Gastroesophageal sphincter (tissue), 4 donors: ENCODE results near the gene ZFYVE27. TPM values are rescaled to one million over a fixed set of nuclear protein-coding genes. Genes with fewer than 3 reads are reported as not detected.

Source experiments
- ATAC-seq: fragments of 150-250 bp; one replicate; pipeline ENCODE4 v1.9.1; 2016; ENCODE audit warnings: mild to moderate bottlenecking, moderate library complexity
- H3K27ac ChIP-seq, 4 donors: fragments of 200-600 bp; sonication (generic) in 3 of 4; 1 replicate in 3 of 4; 2 replicates in 1 of 4; pipeline ENCODE4 v1.5.1; 2016 to 2019
- H3K27me3 ChIP-seq: fragments of 200-600 bp; sonication (generic); one replicate; pipeline ENCODE4 v1.5.1; 2019
- H3K36me3 ChIP-seq, 2 donors: fragments of 200-600 bp; sonication (generic); one replicate each; pipeline ENCODE4 v1.5.1; 2019; ENCODE audit warnings: control low read depth in 1 of 2
- H3K4me1 ChIP-seq, 3 donors: fragments of 200-600 bp; sonication (generic); 1 replicate in 2 of 3; 2 replicates in 1 of 3; pipeline ENCODE4 v1.5.1; 2016 to 2019; ENCODE audit warnings: control low read depth in 2 of 3
- H3K4me3 ChIP-seq, 2 donors: fragments of 200-600 bp; sonication (generic); one replicate each; pipeline ENCODE4 v1.5.1; 2019; ENCODE audit warnings: mild to moderate bottlenecking in 1 of 2, moderate library complexity in 1 of 2
- H3K9me3 ChIP-seq, 3 donors: fragments of 200-600 bp; sonication (generic); one replicate each; pipeline ENCODE4 v1.5.1; 2017 to 2019; ENCODE audit warnings: control low read depth in 2 of 3
- CTCF ChIP-seq, 4 experiments: fragments of 200-600 bp in 2 of 4; fragments of 450-650 bp in 2 of 4; sonication (generic) in 1 of 4; IDR thresholded peaks; one replicate each; pipeline ENCODE4 v1.5.1; 2017 to 2019; ENCODE audit warnings: antibody characterized with exemption in 4 of 4, mild to moderate bottlenecking in 2 of 4, moderate library complexity in 2 of 4
- EP300 ChIP-seq: sonication (generic); formaldehyde crosslinking; IDR thresholded peaks from one replicate; pipeline ENCODE4 v1.6.1; 2017; ENCODE audit warnings: antibody characterized with exemption, mild to moderate bottlenecking
- POLR2A ChIP-seq, 2 donors: fragments of 450-650 bp; IDR thresholded peaks; one replicate each; pipeline ENCODE4 v1.6.1; 2017; ENCODE audit warnings: antibody characterized with exemption in 2 of 2, mild to moderate bottlenecking in 2 of 2, moderate library complexity in 1 of 2
- POLR2AphosphoS5 ChIP-seq: sonication (generic); formaldehyde crosslinking; IDR thresholded peaks from one replicate; pipeline ENCODE4 v1.6.1; 2017; ENCODE audit warnings: antibody characterized with exemption
- WGBS, 2 donors: methylation state at CpG; one replicate each; pipeline ENCODE4 v1.1.5; 2018; ENCODE audit warnings: low coverage in 1 of 2; 5-methylcytosine and 5-hydroxymethylcytosine counted together
- total RNA-seq, 4 donors: library from RNA; depleted of rRNA; stranded (reverse); fragments of >200 nt; gene quantifications; one replicate each; pipeline ENCODE4 v1.1.0, GENCODE V29; 2016

The ZFYVE27 gene
- total RNA-seq, 4 donors from 2014 or later: 6.7 to 24.2 (median 19.2) TPM

- 83 to 89% methylated on average over 4 to 5 of the region's 5 CpGs for WGBS, 2 donors
- Histone ChIP-seq H3K36me3 (no peaks in the 10 kb centered on the region), H3K27me3 (peaks cover 38% of the 10 kb centered on the region), H3K4me3 (no peak overlapping the region), H3K27ac (no peak overlapping the region), H3K4me1 (peaks cover 0 to 25% (median 7%) of the 10 kb centered on the region in 3 donors), H3K9me3 (no peaks in the 10 kb centered on the region)
- TF ChIP-seq POLR2AphosphoS5 (no peak), POLR2A (IDR thresholded peaks at IDR 0.05) (no peak), EP300 (no peak), CTCF (IDR thresholded peaks at IDR 0.05) (no peak)
- ATAC-seq: no peak
These were observed 48.3 kb downstream of the ZFYVE27 start for GRCh38 chr10:97785231-97785630.

GRCh38 chr10:97785731-97786130, 48.8 kb downstream of the ZFYVE27 start:
- peaks cover 43% of the 10 kb centered on the region for H3K27me3 ChIP-seq
- peaks cover 0 to 20% (median 7%) of the 10 kb centered on the region in 3 donors for H3K4me1 ChIP-seq
- TF ChIP-seq EP300 (no peak), POLR2AphosphoS5 (no peak), CTCF (IDR thresholded peaks at IDR 0.05) (no peak), POLR2A (IDR thresholded peaks at IDR 0.05) (no peak)
- no peak overlapping the region for H3K27ac ChIP-seq
- no peak overlapping the region for H3K4me3 ChIP-seq
- no peak for ATAC-seq
- 70 to 83% methylated on average over 9 of the region's 9 CpGs for WGBS, 2 donors
- no peaks in the 10 kb centered on the region for H3K9me3 ChIP-seq
- H3K36me3 ChIP-seq: no peaks in the 10 kb centered on the region

GRCh38 chr10:97788552-97789442, 51.9 kb downstream of the ZFYVE27 start:
- Histone ChIP-seq H3K9me3 (no peaks in the 10 kb centered on the region), H3K27ac (no peak overlapping the region), H3K27me3 (peaks cover 64% of the 10 kb centered on the region), H3K4me1 (peaks cover 0 to 13% (median 3%) of the 10 kb centered on the region in 3 donors), H3K4me3 (no peak overlapping the region), H3K36me3 (no peaks in the 10 kb centered on the region)
- no peak for TF ChIP-seq CTCF (IDR thresholded peaks at IDR 0.05)
- ATAC-seq: no peak
- 94% methylated on average over 3 of the region's 22 CpGs; no CpG with 5 or more reads in 1 of the 2 donors for WGBS, 2 donors

GRCh38 chr10:97789770-97790397, 53.0 kb downstream of the ZFYVE27 start:
- TF ChIP-seq POLR2AphosphoS5 (no peak), EP300 (no peak), CTCF (IDR thresholded peaks at IDR 0.05) (no peak), POLR2A (IDR thresholded peaks at IDR 0.05) (no peak)
- Histone ChIP-seq H3K27ac (no peak overlapping the region), H3K9me3 (no peaks in the 10 kb centered on the region), H3K36me3 (no peaks in the 10 kb centered on the region), H3K4me1 (peaks cover 0 to 13% (median 3%) of the 10 kb centered on the region in 3 donors), H3K27me3 (peaks cover 64% of the 10 kb centered on the region), H3K4me3 (no peak overlapping the region)
- 84 to 85% methylated on average over 3 of the region's 6 CpGs for WGBS, 2 donors
- no peak for ATAC-seq
